ENCODE measurements around the gene NELL1. TPM values are rescaled to one million over a fixed set of nuclear protein-coding genes. Genes with fewer than 3 reads are reported as not detected.

NELL1 gene
- total RNA-seq, 1 experiment from 2014 or later = not detected

GRCh38 chr11:20821470-20821869 is 152.1 kb downstream of the NELL1 start:
- H3K9me3 Mint-ChIP-seq (ENCODE audit: unreplicated experiment) = no peaks in the 10 kb centered on the region
- no TSS peak for BruUV-seq (replicated peaks)
- peaks cover 8% of the 10 kb centered on the region for H3K4me1 Mint-ChIP-seq (ENCODE audit: low read depth, unreplicated experiment)
- DNase-seq = no peak
- Histone ChIP-seq H3K4me3 (ENCODE audit: low read depth, low read length) (no peak overlapping the region), H3K36me3 (ENCODE audit: control insufficient read depth, insufficient read depth, low read length) (no peaks in the 10 kb centered on the region), H3K9me3 (no peaks in the 10 kb centered on the region), H3K27me3 (replicated peaks; ENCODE audit: control insufficient read depth, insufficient read depth, low read length) (no peaks in the 10 kb centered on the region), H3K4me1 (peaks cover 9% of the 10 kb centered on the region; the same call in 1 of the 2 replicates)
- no peak overlapping the region for H3K4me3 Mint-ChIP-seq (ENCODE audit: unreplicated experiment)
- H3K27ac Mint-ChIP-seq (ENCODE audit: unreplicated experiment) = no peak overlapping the region
- peaks cover 3% of the 10 kb centered on the region for H3K27me3 Mint-ChIP-seq (ENCODE audit: insufficient read depth, unreplicated experiment)
- intact Hi-C loops (cut with micrococcal nuclease; ENCODE audit: unreplicated experiment) = no loop called here
- H3K36me3 Mint-ChIP-seq (ENCODE audit: insufficient read depth, unreplicated experiment) = no peaks in the 10 kb centered on the region
- ChIA-PET CTCF (no interaction called here), POLR2A (no interaction called here)
- TF ChIP-seq, protein P1, sequence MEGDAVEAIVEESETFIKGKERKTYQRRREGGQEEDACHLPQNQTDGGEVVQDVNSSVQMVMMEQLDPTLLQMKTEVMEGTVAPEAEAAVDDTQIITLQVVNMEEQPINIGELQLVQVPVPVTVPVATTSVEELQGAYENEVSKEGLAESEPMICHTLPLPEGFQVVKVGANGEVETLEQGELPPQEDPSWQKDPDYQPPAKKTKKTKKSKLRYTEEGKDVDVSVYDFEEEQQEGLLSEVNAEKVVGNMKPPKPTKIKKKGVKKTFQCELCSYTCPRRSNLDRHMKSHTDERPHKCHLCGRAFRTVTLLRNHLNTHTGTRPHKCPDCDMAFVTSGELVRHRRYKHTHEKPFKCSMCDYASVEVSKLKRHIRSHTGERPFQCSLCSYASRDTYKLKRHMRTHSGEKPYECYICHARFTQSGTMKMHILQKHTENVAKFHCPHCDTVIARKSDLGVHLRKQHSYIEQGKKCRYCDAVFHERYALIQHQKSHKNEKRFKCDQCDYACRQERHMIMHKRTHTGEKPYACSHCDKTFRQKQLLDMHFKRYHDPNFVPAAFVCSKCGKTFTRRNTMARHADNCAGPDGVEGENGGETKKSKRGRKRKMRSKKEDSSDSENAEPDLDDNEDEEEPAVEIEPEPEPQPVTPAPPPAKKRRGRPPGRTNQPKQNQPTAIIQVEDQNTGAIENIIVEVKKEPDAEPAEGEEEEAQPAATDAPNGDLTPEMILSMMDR (IDR thresholded peaks at IDR 0.05; ENCODE audit: insufficient read depth in 1 of 2, low read depth in 1 of 2, low read length in 1 of 2, severe bottlenecking in 1 of 2, unreplicated experiment in 1 of 2) = no peak

DNA sequence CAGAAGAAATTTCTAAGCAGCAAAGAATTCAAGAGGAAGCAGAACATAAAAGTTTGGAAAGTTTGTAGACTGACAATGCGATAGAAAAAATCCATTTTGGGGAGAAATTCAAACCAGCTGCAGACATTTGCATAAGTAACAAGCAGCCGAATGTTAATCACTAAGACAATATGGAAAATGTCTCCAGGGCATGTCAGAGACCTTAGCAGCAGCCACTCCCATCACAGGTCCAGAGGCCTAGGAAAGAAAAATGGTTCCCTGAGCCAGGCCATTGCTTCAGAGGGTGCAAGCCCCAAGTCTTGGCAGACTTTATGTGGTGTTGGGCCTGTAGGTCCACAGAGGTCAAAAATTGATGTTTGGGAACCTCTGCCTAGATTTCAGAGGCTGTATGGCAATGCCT is 155.4 kb downstream of the NELL1 start:
- H3K27me3 ChIP-seq (replicated peaks; ENCODE audit: control insufficient read depth, insufficient read depth, low read length) = no peaks in the 10 kb centered on the region
- Mint-ChIP-seq H3K4me1 (ENCODE audit: low read depth, unreplicated experiment) (peaks cover 8% of the 10 kb centered on the region), H3K27ac (ENCODE audit: unreplicated experiment) (no peak overlapping the region), H3K9me3 (ENCODE audit: unreplicated experiment) (no peaks in the 10 kb centered on the region), H3K4me3 (ENCODE audit: unreplicated experiment) (no peak overlapping the region), H3K27me3 (ENCODE audit: insufficient read depth, unreplicated experiment) (no peaks in the 10 kb centered on the region), H3K36me3 (ENCODE audit: insufficient read depth, unreplicated experiment) (no peaks in the 10 kb centered on the region)
- POLR2A ChIA-PET = no interaction called here
- no TSS peak for BruUV-seq (replicated peaks)
- TF ChIP-seq, protein P1 (IDR thresholded peaks at IDR 0.05; ENCODE audit: insufficient read depth in 1 of 2, low read depth in 1 of 2, low read length in 1 of 2, severe bottlenecking in 1 of 2, unreplicated experiment in 1 of 2) = no peak
- peaks cover under 1% of the 10 kb centered on the region; the same call in 1 of the 2 replicates for H3K4me1 ChIP-seq
- H3K4me3 ChIP-seq (ENCODE audit: low read depth, low read length) = no peak overlapping the region
- intact Hi-C loops (cut with micrococcal nuclease; ENCODE audit: unreplicated experiment) = no loop called here
- no peaks in the 10 kb centered on the region for H3K9me3 ChIP-seq
- CTCF ChIA-PET = no interaction called here
- H3K36me3 ChIP-seq (ENCODE audit: control insufficient read depth, insufficient read depth, low read length) = no peaks in the 10 kb centered on the region
- DNase-seq = no peak

DNA sequence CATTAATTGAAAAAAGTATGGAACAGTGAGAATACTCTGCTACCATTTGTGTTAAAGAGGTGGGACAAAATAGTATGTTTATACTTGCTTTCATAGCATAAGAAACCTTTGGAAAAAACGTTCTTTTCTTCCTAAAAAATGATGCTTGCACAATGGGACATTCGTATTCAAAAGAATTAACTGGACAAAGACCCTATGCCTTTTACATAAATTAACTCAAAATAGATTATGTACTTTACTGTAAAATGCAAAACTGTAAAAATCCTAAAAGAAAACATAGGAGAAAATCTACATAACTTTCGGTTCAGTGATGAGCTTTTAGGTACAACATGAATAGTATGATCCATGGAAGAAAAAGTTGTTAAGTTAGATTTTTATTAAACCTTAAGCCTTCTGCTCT is 166.2 kb downstream of the NELL1 start:
- Histone ChIP-seq H3K4me1 (no peaks in the 10 kb centered on the region), H3K9me3 (no peaks in the 10 kb centered on the region), H3K4me3 (ENCODE audit: low read depth, low read length) (no peak overlapping the region), H3K27me3 (replicated peaks; ENCODE audit: control insufficient read depth, insufficient read depth, low read length) (no peaks in the 10 kb centered on the region), H3K36me3 (ENCODE audit: control insufficient read depth, insufficient read depth, low read length) (no peaks in the 10 kb centered on the region)
- H3K36me3 Mint-ChIP-seq (ENCODE audit: insufficient read depth, unreplicated experiment) = no peaks in the 10 kb centered on the region
- no TSS peak for BruUV-seq (replicated peaks)
- ChIA-PET CTCF (no interaction called here), POLR2A (no interaction called here)
- intact Hi-C loops (cut with micrococcal nuclease; ENCODE audit: unreplicated experiment) = no loop called here
- no peaks in the 10 kb centered on the region for H3K4me1 Mint-ChIP-seq (ENCODE audit: low read depth, unreplicated experiment)
- H3K9me3 Mint-ChIP-seq (ENCODE audit: unreplicated experiment) = no peaks in the 10 kb centered on the region
- TF ChIP-seq, protein P1 (IDR thresholded peaks at IDR 0.05; ENCODE audit: insufficient read depth in 1 of 2, low read depth in 1 of 2, low read length in 1 of 2, severe bottlenecking in 1 of 2, unreplicated experiment in 1 of 2) = no peak
- no peak overlapping the region for H3K27ac Mint-ChIP-seq (ENCODE audit: unreplicated experiment)
- H3K4me3 Mint-ChIP-seq (ENCODE audit: unreplicated experiment) = no peak overlapping the region
- peaks cover 7% of the 10 kb centered on the region for H3K27me3 Mint-ChIP-seq (ENCODE audit: insufficient read depth, unreplicated experiment)
- DNase-seq = no peak

Data from Caco-2 (cell line).